Activated CD4-positive, alpha-beta T cell treated with anti-CD3 and anti-CD28 coated beads, Interleukin-2, amount 10 ng/mL, durations not matched to agents 24 days and 14 days (primary cell): ENCODE measurements around the gene PLA2G12B. TPM values are rescaled to one million over a fixed set of nuclear protein-coding genes. Genes with fewer than 3 reads are reported as not detected.
"Not testable (repeated sequence)": the region's sequence is repeated elsewhere in the genome, so short reads cannot be mapped to it uniquely, and the experiment has no call there.

Experiments used
- DNase-seq: peaks from one replicate; pipeline ENCODE4 v3.0.0; 2022
- H3K27ac Mint-ChIP-seq: one replicate; pipeline ENCODE4 v1.8.0; 2022; ENCODE audit warnings: mild to moderate bottlenecking, mixed read lengths
- H3K27me3 Mint-ChIP-seq: one replicate; pipeline ENCODE4 v1.8.0; 2022; ENCODE audit warnings: mixed read lengths
- H3K36me3 Mint-ChIP-seq: one replicate; pipeline ENCODE4 v1.8.0; 2022; ENCODE audit warnings: low read depth, mild to moderate bottlenecking, mixed read lengths
- H3K4me1 Mint-ChIP-seq: one replicate; pipeline ENCODE4 v1.8.0; 2021; ENCODE audit warnings: mixed read lengths
- H3K4me3 Mint-ChIP-seq: one replicate; pipeline ENCODE4 v1.8.0; 2022; ENCODE audit warnings: mild to moderate bottlenecking, moderate library complexity, mixed read lengths
- H3K9me3 Mint-ChIP-seq: one replicate; pipeline ENCODE4 v1.8.0; 2021; ENCODE audit warnings: mixed read lengths
- intact Hi-C: fragments of 100-400 bp; cut with micrococcal nuclease; formaldehyde crosslinking; loops from one replicate; pipeline ENCODE4 v1.15.1; 2023
- total RNA-seq: library from RNA; stranded (reverse); gene quantifications from 2 replicates; pipeline ENCODE4 v1.2.3, GENCODE V29; 2022

The PLA2G12B gene
- total RNA-seq, 1 donor from 2014 or later: not detected

- H3K9me3 Mint-ChIP-seq, intact Hi-C loops, H3K4me3 Mint-ChIP-seq, H3K36me3 Mint-ChIP-seq, H3K27ac Mint-ChIP-seq, H3K4me1 Mint-ChIP-seq, DNase-seq: not testable (repeated sequence)
- peaks cover 42% of the 10 kb centered on the region for H3K27me3 Mint-ChIP-seq
Measured at GRCh38 chr10:72921147-72921683, 33.4 kb downstream of the PLA2G12B start.

DNA sequence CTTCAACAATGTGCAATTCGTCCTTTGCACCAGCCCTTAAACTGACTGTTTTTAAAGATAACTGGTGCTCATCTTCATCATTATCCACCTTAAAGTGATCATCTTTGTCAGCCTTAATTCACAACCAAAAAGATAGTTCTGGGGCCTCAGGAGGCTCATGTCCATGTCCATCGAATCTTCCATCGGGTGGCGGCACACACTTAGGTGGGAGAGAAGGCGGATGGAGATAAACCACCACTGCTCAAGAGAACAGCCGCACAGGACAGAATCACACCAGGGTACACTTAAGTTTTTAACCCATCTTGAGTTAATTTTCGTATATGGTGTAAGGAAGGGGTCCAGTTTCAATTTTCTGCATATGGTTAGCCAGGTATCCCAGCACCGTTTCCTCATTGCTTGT lies 36.3 kb downstream of the PLA2G12B start:
- H3K9me3 Mint-ChIP-seq: peaks cover 4% of the 10 kb centered on the region
- H3K4me3 Mint-ChIP-seq: no peak overlapping the region
- H3K27ac Mint-ChIP-seq: no peak overlapping the region
- DNase-seq: no peak
- H3K27me3 Mint-ChIP-seq: peaks cover 40% of the 10 kb centered on the region
- H3K4me1 Mint-ChIP-seq: no peaks in the 10 kb centered on the region
- H3K36me3 Mint-ChIP-seq: no peaks in the 10 kb centered on the region
- intact Hi-C loops: no loop called here

DNA sequence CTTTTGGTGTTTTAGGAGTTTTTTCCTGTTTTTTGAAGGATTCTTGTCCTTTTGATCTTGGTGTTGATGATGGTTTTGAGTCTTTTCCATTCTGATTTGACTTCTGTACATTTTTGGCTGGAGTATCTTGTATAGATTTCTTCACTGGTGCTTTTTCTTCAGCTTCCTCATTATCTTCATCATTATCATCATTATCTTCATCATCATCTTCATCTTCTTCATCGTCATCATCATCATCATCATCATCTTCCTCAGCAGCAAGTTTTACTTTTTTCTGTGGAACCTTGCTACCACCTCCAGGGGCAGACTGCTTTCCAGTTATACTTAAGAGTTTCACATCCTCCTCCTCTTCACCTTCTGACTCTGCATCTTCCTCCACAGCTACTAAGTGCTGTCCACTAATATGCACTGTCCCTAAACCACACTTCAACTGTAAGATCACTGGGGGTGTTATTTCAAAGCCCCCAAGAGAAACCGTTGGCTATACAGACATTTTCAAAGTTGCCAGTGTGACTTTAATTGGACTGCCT lies 36.7 kb downstream of the PLA2G12B start:
- H3K27ac Mint-ChIP-seq, H3K36me3 Mint-ChIP-seq, H3K4me1 Mint-ChIP-seq, DNase-seq, H3K9me3 Mint-ChIP-seq, H3K4me3 Mint-ChIP-seq, intact Hi-C loops: not testable (repeated sequence)
- peaks cover 40% of the 10 kb centered on the region for H3K27me3 Mint-ChIP-seq

DNA sequence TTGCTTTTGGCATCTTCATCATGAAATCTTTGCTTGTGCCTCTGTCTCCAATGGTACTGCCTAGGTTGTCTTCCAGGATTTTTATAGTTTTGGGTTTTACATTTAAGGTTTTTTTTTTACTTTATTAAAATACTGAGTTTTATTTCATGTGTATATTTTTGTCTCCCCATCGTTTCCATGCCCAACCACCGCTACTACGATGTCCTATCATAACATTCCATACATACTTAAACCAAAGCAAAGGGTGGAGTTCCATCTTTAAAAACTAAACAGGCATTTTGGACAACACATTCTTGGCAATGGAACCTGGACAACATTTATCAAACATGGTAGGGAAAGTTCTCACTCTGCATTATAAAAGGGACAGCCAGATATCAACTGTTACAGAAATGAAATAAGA lies 37.4 kb downstream of the PLA2G12B start:
- H3K4me1 Mint-ChIP-seq, H3K4me3 Mint-ChIP-seq, H3K9me3 Mint-ChIP-seq, H3K27ac Mint-ChIP-seq, H3K36me3 Mint-ChIP-seq, DNase-seq, intact Hi-C loops: not testable (repeated sequence)
- peaks cover 36% of the 10 kb centered on the region for H3K27me3 Mint-ChIP-seq

DNA sequence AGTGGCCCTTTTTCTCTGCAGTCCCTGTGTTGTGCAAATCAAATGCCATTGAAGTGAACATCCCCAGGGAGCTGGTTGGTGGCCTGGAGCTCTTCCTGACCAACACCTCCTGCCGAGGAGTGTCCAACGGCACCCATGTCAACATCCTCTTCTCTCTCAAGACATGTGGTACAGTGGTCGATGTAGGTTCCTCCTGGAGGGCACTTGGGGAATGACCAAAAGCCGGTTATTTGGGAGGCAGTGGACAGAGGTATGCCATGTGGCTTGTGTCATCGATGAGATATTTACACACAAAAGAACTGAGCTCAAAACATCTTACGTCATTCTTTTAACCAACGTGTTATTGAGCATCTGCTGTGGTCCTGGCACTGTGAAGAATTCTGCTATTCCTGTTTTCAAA lies 41.3 kb downstream of the PLA2G12B start:
- no peak for DNase-seq
- no peaks in the 10 kb centered on the region for H3K36me3 Mint-ChIP-seq
- H3K27me3 Mint-ChIP-seq: peaks cover 10% of the 10 kb centered on the region
- no peaks in the 10 kb centered on the region for H3K9me3 Mint-ChIP-seq
- H3K4me1 Mint-ChIP-seq: no peaks in the 10 kb centered on the region
- H3K4me3 Mint-ChIP-seq: no peak overlapping the region
- intact Hi-C loops: no loop called here
- H3K27ac Mint-ChIP-seq: no peak overlapping the region

DNA sequence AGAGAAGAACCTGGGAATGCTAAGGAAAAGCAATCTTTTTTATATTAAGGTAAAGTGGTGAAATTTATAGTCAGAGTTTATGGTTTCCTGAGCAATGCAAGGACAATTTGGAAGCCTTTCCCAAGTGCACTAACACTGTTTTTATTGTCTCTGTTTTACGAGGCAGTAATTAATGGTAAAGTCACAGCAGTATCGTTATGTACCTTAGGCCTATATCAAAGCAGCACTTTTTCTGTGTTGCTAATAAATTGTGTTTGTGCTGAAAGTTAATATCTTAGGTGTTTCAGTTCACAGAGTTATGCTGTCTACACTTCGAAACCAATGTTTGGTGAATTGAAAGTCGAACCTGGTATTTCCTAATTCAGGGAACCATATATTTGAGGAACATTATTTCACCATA lies 41.9 kb downstream of the PLA2G12B start:
- intact Hi-C loops: no loop called here
- no peak for DNase-seq
- no peaks in the 10 kb centered on the region for H3K9me3 Mint-ChIP-seq
- H3K27me3 Mint-ChIP-seq: peaks cover 6% of the 10 kb centered on the region
- H3K36me3 Mint-ChIP-seq: no peaks in the 10 kb centered on the region
- no peak overlapping the region for H3K4me3 Mint-ChIP-seq
- H3K4me1 Mint-ChIP-seq: no peaks in the 10 kb centered on the region
- H3K27ac Mint-ChIP-seq: no peak overlapping the region

GRCh38 chr10:72911758-72912157 lies 42.8 kb downstream of the PLA2G12B start:
- H3K27ac Mint-ChIP-seq: no peak overlapping the region
- no peaks in the 10 kb centered on the region for H3K9me3 Mint-ChIP-seq
- H3K4me3 Mint-ChIP-seq: no peak overlapping the region
- peaks cover 3% of the 10 kb centered on the region for H3K27me3 Mint-ChIP-seq
- no peaks in the 10 kb centered on the region for H3K36me3 Mint-ChIP-seq
- H3K4me1 Mint-ChIP-seq: no peaks in the 10 kb centered on the region
- DNase-seq: no peak
- intact Hi-C loops: no loop called here

DNA sequence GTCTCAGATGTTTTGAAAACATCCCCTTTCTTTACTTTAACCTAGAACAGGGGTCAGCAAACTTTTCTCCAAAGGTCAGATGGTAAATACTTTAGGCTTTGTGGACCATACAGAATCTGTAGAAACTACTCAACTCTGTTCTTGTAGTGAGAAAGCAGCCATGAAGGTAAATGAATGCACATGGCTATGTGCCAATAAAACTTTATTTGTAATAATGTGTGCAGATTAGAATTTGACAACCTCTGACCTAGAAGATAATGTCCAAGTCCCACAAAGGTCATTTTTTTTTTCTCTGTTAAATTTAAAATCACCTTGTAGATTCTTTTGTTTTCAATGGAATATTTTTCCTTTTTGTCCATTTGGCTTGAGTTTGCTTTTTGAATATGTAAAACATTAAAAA lies 43.9 kb downstream of the PLA2G12B start:
- Mint-ChIP-seq H3K9me3 (no peaks in the 10 kb centered on the region), H3K27me3 (peaks cover 3% of the 10 kb centered on the region), H3K36me3 (no peaks in the 10 kb centered on the region), H3K4me1 (no peaks in the 10 kb centered on the region), H3K27ac (no peak overlapping the region), H3K4me3 (no peak overlapping the region)
- DNase-seq: no peak
- intact Hi-C loops: no loop called here

DNA sequence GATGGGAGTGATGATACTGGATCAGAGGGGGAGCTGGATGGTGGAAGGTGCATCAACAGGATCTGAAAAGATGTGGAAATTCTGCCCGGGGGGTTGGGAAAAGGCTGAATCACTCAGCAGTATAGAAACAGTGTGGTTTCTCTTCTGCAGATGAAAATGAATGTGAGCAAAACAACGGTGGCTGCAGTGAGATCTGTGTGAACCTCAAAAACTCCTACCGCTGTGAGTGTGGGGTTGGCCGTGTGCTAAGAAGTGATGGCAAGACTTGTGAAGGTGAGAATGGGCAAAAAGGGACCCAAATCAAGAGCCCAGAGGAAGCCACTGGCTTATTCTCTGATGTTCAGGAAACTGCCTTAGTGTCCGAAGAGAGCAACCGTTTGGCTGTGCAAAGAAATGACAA lies 48.2 kb downstream of the PLA2G12B start:
- H3K27ac Mint-ChIP-seq: no peak overlapping the region
- no peaks in the 10 kb centered on the region for H3K36me3 Mint-ChIP-seq
- DNase-seq: no peak
- no peaks in the 10 kb centered on the region for H3K4me1 Mint-ChIP-seq
- intact Hi-C loops: no loop called here
- no peaks in the 10 kb centered on the region for H3K9me3 Mint-ChIP-seq
- H3K4me3 Mint-ChIP-seq: no peak overlapping the region
- H3K27me3 Mint-ChIP-seq: peaks cover 6% of the 10 kb centered on the region

DNA sequence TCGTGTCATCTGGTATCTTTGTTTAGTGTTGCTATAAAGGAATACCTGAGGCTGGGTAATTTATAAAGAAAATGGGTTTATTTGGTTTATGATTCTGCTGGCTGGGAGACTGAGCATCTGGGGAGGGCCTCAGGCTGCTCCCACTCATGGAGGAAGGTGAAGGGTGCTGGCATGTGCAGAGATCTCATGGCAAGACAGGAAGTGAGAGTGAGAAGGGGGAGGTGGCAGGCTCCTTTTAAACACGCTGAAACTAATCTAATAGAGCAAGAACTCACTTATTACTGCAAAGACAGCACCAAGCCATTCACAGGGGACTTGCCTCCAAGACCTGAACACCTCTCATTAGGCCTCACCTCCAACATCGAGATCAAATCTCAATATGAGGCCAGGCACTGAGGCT lies 49.8 kb downstream of the PLA2G12B start:
- H3K4me3 Mint-ChIP-seq: no peak overlapping the region
- peaks cover 3% of the 10 kb centered on the region for H3K27me3 Mint-ChIP-seq
- H3K4me1 Mint-ChIP-seq: no peaks in the 10 kb centered on the region
- no peaks in the 10 kb centered on the region for H3K36me3 Mint-ChIP-seq
- H3K27ac Mint-ChIP-seq: no peak overlapping the region
- intact Hi-C loops: no loop called here
- no peaks in the 10 kb centered on the region for H3K9me3 Mint-ChIP-seq
- no peak for DNase-seq

GRCh38 chr10:72903941-72904446 lies 50.6 kb downstream of the PLA2G12B start:
- H3K27ac Mint-ChIP-seq, H3K9me3 Mint-ChIP-seq, intact Hi-C loops, H3K36me3 Mint-ChIP-seq, H3K4me3 Mint-ChIP-seq, H3K4me1 Mint-ChIP-seq, H3K27me3 Mint-ChIP-seq, DNase-seq: not testable (repeated sequence)

- DNase-seq: no peak
- intact Hi-C loops: no loop called here
- H3K27ac Mint-ChIP-seq: no peak overlapping the region
- H3K4me1 Mint-ChIP-seq: no peaks in the 10 kb centered on the region
- no peak overlapping the region for H3K4me3 Mint-ChIP-seq
- H3K9me3 Mint-ChIP-seq: no peaks in the 10 kb centered on the region
- no peaks in the 10 kb centered on the region for H3K36me3 Mint-ChIP-seq
- peaks cover 13% of the 10 kb centered on the region for H3K27me3 Mint-ChIP-seq
Measured at GRCh38 chr10:72899545-72899944, 55.1 kb downstream of the PLA2G12B start.

DNA sequence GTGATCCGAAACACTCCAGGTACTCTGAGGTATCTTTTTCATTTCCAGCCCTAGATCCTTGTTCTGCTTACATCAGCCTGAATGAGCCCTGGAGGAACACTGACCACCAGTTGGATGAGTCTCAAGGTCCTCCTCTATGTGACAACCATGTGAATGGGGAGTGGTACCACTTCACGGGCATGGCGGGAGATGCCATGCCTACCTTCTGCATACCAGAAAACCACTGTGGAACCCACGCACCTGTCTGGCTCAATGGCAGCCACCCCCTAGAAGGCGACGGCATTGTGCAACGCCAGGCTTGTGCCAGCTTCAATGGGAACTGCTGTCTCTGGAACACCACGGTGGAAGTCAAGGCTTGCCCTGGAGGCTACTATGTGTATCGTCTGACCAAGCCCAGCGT lies 56.0 kb downstream of the PLA2G12B start:
- Mint-ChIP-seq H3K36me3 (no peaks in the 10 kb centered on the region), H3K4me1 (no peaks in the 10 kb centered on the region), H3K9me3 (no peaks in the 10 kb centered on the region), H3K27ac (no peak overlapping the region), H3K4me3 (no peak overlapping the region), H3K27me3 (peaks cover 17% of the 10 kb centered on the region)
- intact Hi-C loops: no loop called here
- no peak for DNase-seq

DNA sequence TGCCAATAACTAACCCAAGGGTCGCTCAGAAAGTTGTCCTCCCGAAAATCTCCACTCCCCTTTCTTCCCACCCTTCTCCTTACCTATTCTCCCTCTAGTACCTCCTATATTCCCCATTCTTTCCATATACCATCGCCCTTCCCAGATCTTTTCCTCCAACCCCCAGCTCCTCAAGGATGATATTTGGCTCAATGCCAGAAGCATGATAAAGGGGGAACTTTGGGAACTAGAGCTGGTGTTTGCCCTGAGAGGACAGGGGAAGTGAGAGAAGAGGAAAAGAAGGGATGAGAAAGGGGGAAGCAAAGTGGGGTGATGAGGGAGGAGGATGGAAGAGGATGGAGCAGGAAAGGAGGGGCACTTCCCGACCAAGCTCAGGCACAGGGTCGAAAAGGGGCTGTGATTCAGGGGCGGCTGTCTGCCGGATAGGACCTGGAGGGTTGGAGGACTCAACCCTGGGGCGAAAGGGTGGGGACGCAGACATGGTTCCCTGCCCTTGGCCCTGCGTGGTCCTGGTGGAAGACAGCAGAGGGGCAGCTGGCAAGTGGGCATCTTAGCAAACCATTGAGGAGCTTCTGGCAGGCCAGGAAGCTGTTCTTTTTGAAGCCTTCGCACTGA lies 59.3 kb downstream of the PLA2G12B start:
- no peaks in the 10 kb centered on the region for H3K36me3 Mint-ChIP-seq
- no peak for DNase-seq
- no peaks in the 10 kb centered on the region for H3K9me3 Mint-ChIP-seq
- H3K27me3 Mint-ChIP-seq: peaks cover 13% of the 10 kb centered on the region
- intact Hi-C loops: no loop called here
- no peaks in the 10 kb centered on the region for H3K4me1 Mint-ChIP-seq
- no peak overlapping the region for H3K27ac Mint-ChIP-seq
- H3K4me3 Mint-ChIP-seq: no peak overlapping the region
